HEK293 (cell line): Measurements from ENCODE around the gene LRRC75A.
"Not testable (repeated sequence)": the region's sequence is repeated elsewhere in the genome, so short reads cannot be mapped to it uniquely, and the experiment has no call there.

Source experiments
- CTCF ChIA-PET: fragments of 350-600 bp; formaldehyde crosslinking; extraction: SDS; loops from one replicate; lab custom pipeline; 2021; ENCODE audit warnings: antibody characterized with exemption; lab: Yijun Ruan, JAX
- POLR2A ChIA-PET: fragments of 300-600 bp; formaldehyde crosslinking; extraction: SDS; loops from one replicate; lab custom pipeline; 2020; ENCODE audit warnings: antibody characterized with exemption, inconsistent platforms; lab: Yijun Ruan, JAX
- H3K27ac ChIP-seq: fragments of 200-500 bp; sonication (Bioruptor generic); 2 replicates; pipeline ENCODE4 v1.5.1; 2014; ENCODE audit warnings: low read depth, low read length, control low read depth, inconsistent platforms; ENCODE audit errors: extremely low read depth
- H3K36me3 ChIP-seq, 2 experiments: fragments of 200-500 bp in 1 of 2; sonication (Bioruptor generic) in 1 of 2; 1 replicate in 1 of 2; 2 replicates in 1 of 2; pipeline ENCODE4 v1.5.1; 2014 to 2017; ENCODE audit warnings: inconsistent platforms in 2 of 2, low read length in 2 of 2; ENCODE audit not compliant: control insufficient read depth in 2 of 2, insufficient read depth in 1 of 2
- H3K4me1 ChIP-seq: fragments of 200-500 bp; sonication (Bioruptor generic); 2 replicates; pipeline ENCODE4 v1.5.1; 2014; ENCODE audit warnings: mild to moderate bottlenecking, low read length, inconsistent platforms; ENCODE audit not compliant: control insufficient read depth, insufficient read depth
- H3K4me3 ChIP-seq: 2 replicates; pipeline ENCODE4 v1.5.1; 2011; ENCODE audit warnings: low read depth, mild to moderate bottlenecking, control low read depth, low read length, moderate library complexity
- H3K9me3 ChIP-seq: fragments of 200-500 bp; sonication (Bioruptor generic); 2 replicates; pipeline ENCODE4 v1.5.1; 2014; ENCODE audit warnings: low read depth, low read length, inconsistent platforms; ENCODE audit not compliant: control insufficient read depth, insufficient read depth
- SALL2 ChIP-seq: fragments of 450-650 bp; formaldehyde crosslinking; IDR thresholded peaks from 2 replicates; pipeline ENCODE4 v1.5.0; 2017; ENCODE audit warnings: missing biosample characterization, mild to moderate bottlenecking, missing genetic modification characterization, borderline replicate concordance
- YY2 ChIP-seq: fragments of 450-650 bp; formaldehyde crosslinking; IDR thresholded peaks from 2 replicates; pipeline ENCODE4 v1.5.1; 2016; ENCODE audit warnings: missing biosample characterization, missing genetic modification characterization
- ZBTB21 ChIP-seq: fragments of 450-650 bp; formaldehyde crosslinking; IDR thresholded peaks from 2 replicates; pipeline ENCODE4 v1.5.1; 2017; ENCODE audit warnings: missing biosample characterization, missing genetic modification characterization
- ZNF121 ChIP-seq: fragments of 450-650 bp; formaldehyde crosslinking; IDR thresholded peaks from 2 replicates; pipeline ENCODE4 v1.5.1; 2016; ENCODE audit warnings: missing biosample characterization, missing genetic modification characterization
- ZNF157 ChIP-seq: fragments of 450-650 bp; formaldehyde crosslinking; IDR thresholded peaks from 2 replicates; pipeline ENCODE4 v1.5.1; 2016; ENCODE audit warnings: missing biosample characterization, missing genetic modification characterization
- ZNF2 ChIP-seq: fragments of 450-650 bp; formaldehyde crosslinking; IDR thresholded peaks from 2 replicates; pipeline ENCODE4 v1.5.1; 2016; ENCODE audit warnings: missing biosample characterization, missing genetic modification characterization
- ZNF223 ChIP-seq: fragments of 450-650 bp; formaldehyde crosslinking; IDR thresholded peaks from 2 replicates; pipeline ENCODE4 v1.5.1; 2016; ENCODE audit warnings: missing biosample characterization, missing genetic modification characterization
- ZNF239 ChIP-seq: fragments of 450-650 bp; formaldehyde crosslinking; IDR thresholded peaks from 2 replicates; pipeline ENCODE4 v1.5.1; 2016; ENCODE audit warnings: missing biosample characterization, missing genetic modification characterization
- ZNF311 ChIP-seq: fragments of 450-650 bp; formaldehyde crosslinking; IDR thresholded peaks from 2 replicates; pipeline ENCODE4 v1.5.1; 2017; ENCODE audit warnings: missing biosample characterization, missing genetic modification characterization, borderline replicate concordance
- ZNF404 ChIP-seq: fragments of 450-650 bp; formaldehyde crosslinking; IDR thresholded peaks from 2 replicates; pipeline ENCODE4 v1.5.1; 2017; ENCODE audit warnings: missing biosample characterization, missing genetic modification characterization
- ZNF548 ChIP-seq: fragments of 450-650 bp; formaldehyde crosslinking; IDR thresholded peaks from 2 replicates; pipeline ENCODE4 v1.5.1; 2016; ENCODE audit warnings: missing biosample characterization, missing genetic modification characterization
- ZNF596 ChIP-seq: fragments of 450-650 bp; IDR thresholded peaks from 2 replicates; pipeline ENCODE4 v1.5.0; 2018; ENCODE audit warnings: missing biosample characterization, mild to moderate bottlenecking, missing genetic modification characterization, moderate library complexity
- ZNF600 ChIP-seq: fragments of 450-650 bp; formaldehyde crosslinking; IDR thresholded peaks from 2 replicates; pipeline ENCODE4 v1.5.1; 2016; ENCODE audit warnings: missing biosample characterization, missing genetic modification characterization
- ZNF785 ChIP-seq: fragments of 450-650 bp; formaldehyde crosslinking; IDR thresholded peaks from 2 replicates; pipeline ENCODE4 v1.5.1; 2016; ENCODE audit warnings: missing biosample characterization, missing genetic modification characterization
- TF ChIP-seq, protein P1 (sequence below): fragments of 450-650 bp; formaldehyde crosslinking; IDR thresholded peaks from 2 replicates; pipeline ENCODE4 v1.5.1; 2016; ENCODE audit warnings: missing biosample characterization, missing genetic modification characterization
- TF ChIP-seq, protein P2 (sequence below): fragments of 450-650 bp; formaldehyde crosslinking; IDR thresholded peaks from 2 replicates; pipeline ENCODE4 v1.5.1; 2016; ENCODE audit warnings: missing biosample characterization, missing genetic modification characterization

The LRRC75A gene

DNA sequence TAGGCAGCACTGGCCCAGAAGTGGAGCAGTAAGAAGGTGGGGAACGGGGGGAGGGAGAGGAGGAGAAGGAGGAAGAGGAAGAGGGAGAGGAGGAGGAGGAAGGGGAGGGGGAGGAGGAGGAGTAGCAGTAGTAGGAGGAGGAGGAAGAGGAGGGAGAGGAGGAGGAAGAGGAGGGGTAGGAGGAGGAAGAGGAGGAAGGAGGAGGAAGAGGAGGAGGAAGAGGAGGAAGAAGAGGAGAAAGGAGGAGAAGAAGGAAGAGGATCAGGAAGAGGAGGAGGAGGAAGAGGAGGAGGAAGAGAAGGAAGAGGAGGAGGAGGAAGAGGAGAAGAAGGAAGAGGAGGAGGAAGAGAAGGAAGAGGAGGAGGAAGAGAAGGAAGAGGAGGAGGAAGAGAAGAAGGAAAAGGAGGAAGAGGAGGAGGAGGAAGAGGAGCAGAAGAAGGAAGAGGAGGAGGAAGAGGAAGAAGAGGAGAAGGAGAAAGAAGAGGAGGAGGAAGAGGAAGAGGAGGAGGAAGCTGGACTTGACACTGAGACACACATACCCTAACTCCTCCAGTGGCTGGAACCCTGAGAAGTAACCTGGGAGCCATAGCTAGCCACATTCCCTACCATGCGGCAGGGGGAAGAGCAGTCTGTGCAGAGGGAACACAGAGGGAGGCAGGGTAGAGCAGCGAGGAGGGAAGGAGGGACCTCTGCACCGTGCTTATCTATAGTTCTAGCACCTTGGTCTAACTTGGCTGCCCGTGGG lies 35.8 kb downstream of the LRRC75A start (continued):
- TF ChIP-seq, protein P1, sequence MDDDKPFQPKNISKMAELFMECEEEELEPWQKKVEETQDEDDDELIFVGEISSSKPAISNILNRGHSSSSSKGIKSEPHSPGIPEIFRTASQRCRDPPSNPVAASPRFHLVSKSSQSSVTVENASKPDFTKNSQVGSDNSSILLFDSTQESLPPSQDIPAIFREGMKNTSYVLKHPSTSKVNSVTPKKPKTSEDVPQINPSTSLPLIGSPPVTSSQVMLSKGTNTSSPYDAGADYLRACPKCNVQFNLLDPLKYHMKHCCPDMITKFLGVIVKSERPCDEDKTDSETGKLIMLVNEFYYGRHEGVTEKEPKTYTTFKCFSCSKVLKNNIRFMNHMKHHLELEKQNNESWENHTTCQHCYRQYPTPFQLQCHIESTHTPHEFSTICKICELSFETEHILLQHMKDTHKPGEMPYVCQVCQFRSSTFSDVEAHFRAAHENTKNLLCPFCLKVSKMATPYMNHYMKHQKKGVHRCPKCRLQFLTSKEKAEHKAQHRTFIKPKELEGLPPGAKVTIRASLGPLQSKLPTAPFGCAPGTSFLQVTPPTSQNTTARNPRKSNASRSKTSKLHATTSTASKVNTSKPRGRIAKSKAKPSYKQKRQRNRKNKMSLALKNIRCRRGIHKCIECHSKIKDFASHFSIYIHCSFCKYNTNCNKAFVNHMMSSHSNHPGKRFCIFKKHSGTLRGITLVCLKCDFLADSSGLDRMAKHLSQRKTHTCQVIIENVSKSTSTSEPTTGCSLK (tag by site-specific recombination) = 0 out of 2 replicates have a peak, but pooled peaks have one; percentile 57
- TF ChIP-seq ZNF596 (tag by site-specific recombination) = no peak
- TF ChIP-seq, protein P2, sequence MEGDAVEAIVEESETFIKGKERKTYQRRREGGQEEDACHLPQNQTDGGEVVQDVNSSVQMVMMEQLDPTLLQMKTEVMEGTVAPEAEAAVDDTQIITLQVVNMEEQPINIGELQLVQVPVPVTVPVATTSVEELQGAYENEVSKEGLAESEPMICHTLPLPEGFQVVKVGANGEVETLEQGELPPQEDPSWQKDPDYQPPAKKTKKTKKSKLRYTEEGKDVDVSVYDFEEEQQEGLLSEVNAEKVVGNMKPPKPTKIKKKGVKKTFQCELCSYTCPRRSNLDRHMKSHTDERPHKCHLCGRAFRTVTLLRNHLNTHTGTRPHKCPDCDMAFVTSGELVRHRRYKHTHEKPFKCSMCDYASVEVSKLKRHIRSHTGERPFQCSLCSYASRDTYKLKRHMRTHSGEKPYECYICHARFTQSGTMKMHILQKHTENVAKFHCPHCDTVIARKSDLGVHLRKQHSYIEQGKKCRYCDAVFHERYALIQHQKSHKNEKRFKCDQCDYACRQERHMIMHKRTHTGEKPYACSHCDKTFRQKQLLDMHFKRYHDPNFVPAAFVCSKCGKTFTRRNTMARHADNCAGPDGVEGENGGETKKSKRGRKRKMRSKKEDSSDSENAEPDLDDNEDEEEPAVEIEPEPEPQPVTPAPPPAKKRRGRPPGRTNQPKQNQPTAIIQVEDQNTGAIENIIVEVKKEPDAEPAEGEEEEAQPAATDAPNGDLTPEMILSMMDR (tag by site-specific recombination) = no peak
- no peak for TF ChIP-seq ZNF2 (tag by site-specific recombination)
- TF ChIP-seq ZNF239 (tag by site-specific recombination) = peak; percentile 23; the same call in 1 of the 2 replicates
- no peak for TF ChIP-seq YY2
- no peak for TF ChIP-seq ZBTB21

DNA sequence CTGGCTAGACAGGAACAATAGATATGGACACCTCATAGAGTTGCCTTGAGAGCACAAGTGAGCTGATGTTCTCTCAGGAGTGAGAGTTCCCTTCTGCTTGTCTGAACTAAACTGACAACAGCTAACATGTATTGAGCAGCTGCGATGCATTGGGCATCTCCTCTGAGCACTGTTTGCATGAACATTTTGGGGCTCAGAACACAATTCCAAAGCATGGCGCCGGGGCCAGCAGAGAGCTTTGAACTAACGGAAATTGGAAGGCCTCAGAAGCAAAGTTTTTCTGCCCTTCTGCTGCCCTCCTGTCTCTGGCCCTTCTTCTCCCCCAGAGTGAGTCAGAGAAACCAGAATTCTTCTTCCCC lies 38.5 kb downstream of the LRRC75A start:
- no peaks in the 10 kb centered on the region for H3K9me3 ChIP-seq
- no peak overlapping the region for H3K27ac ChIP-seq
- TF ChIP-seq ZNF404 (tag by site-specific recombination) (no peak), ZNF785 (tag by site-specific recombination) (no peak), ZNF157 (0 out of 2 replicates have a peak, but pooled peaks have one; percentile 1), ZNF548 (tag by site-specific recombination) (0 out of 2 replicates have a peak, but pooled peaks have one; percentile 1), ZNF311 (tag by site-specific recombination) (no peak)
- TF ChIP-seq, all 188 proteins: peak for 2
- Histone ChIP-seq H3K36me3 (peaks cover 0 to 11% of the 10 kb centered on the region in 2 experiments; a peak in 2 of 3 replicates), H3K4me3 (no peak overlapping the region), H3K4me1 (no peaks in the 10 kb centered on the region)
- ChIA-PET CTCF (interaction anchor here (0.6 to 6.6 kb wide), 37 partner anchors 9 to 1583 kb away, joined by 3 to 261 read pairs (median 9); partner anchors contain the start of gene TRPV2), POLR2A (interaction anchor here (1.1 to 1.9 kb wide), 2 partner anchors 15 to 68 kb away, joined by 4 to 9 read pairs; no protein-coding TSS in a partner anchor)

DNA sequence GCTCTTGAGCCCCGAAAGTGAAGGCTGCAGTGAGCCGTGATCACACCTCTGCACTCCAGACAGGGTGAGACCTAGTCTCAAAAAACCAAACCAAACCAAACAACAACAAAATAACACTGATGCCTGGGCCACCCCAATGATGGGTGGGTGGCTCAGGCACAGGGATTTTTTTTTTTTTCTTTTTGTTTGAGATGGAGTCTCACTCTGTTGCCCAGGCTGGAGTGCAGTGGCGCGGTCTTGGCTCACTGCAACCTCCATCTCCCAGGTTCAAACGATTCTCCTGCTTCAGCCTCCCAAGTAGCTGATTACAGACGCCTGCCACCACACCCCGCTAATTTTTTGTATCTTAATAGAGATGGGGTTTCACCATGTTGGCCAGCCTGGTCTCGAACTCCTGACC lies 39.7 kb downstream of the LRRC75A start:
- H3K36me3 ChIP-seq = peaks cover 3 to 23% of the 10 kb centered on the region in 2 experiments; a peak in 2 of 3 replicates
- H3K27ac ChIP-seq, H3K9me3 ChIP-seq, H3K4me1 ChIP-seq, H3K4me3 ChIP-seq: not testable (repeated sequence)
- ChIA-PET CTCF (interaction anchor here (0.6 to 6.6 kb wide), 27 partner anchors 8 to 428 kb away, joined by 3 to 261 read pairs (median 9); partner anchors contain the start of gene TRPV2), POLR2A (interaction anchor here (0.6 to 3.4 kb wide), 4 partner anchors 13 to 98 kb away, joined by 3 to 17 read pairs (median 6); partner anchors contain the start of gene UBB)
- TF ChIP-seq ZNF121 = peak; percentile 58; the same call in 1 of the 2 replicates
- TF ChIP-seq ZNF223 (tag by site-specific recombination) = peak; percentile 72; the same call in 1 of the 2 replicates

DNA sequence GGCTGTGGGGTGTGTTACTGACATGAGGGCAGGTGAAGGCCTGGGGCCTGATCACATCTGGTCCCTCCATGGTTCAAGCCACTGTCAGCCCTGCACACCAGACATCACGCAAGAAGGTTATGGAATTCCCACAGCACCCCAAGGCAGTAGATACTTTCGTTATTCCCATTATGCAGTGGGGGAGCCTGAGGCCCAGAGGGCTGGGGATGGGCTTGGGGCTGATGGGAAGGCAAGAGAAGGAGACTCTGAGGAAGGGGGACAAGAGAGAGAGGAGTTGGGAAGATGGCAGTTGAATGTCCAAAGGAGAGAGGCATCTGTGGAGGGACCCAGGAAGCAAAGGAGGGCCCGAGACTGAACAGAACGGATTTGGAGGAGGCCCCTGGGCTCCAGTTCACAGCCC lies 42.0 kb downstream of the LRRC75A start:
- no peaks in the 10 kb centered on the region for H3K4me1 ChIP-seq
- CTCF ChIA-PET = interaction anchor here (1.0 to 6.6 kb wide), 4 partner anchors 63 to 86 kb away, joined by 3 to 261 read pairs (median 8); no protein-coding TSS in a partner anchor
- H3K27ac ChIP-seq = no peak overlapping the region
- H3K9me3 ChIP-seq = no peaks in the 10 kb centered on the region
- POLR2A ChIA-PET = interaction anchor here (3.4 kb wide), 1 partner anchor 11 kb away, joined by 17 read pairs; no protein-coding TSS in a partner anchor
- TF ChIP-seq ZNF600 (peak; percentile 55; the same call in 1 of the 2 replicates), SALL2 (no peak)
- TF ChIP-seq, all 188 proteins: peak for 1
- peaks cover 12 to 41% of the 10 kb centered on the region in 2 experiments; a peak in 2 of 3 replicates for H3K36me3 ChIP-seq
- no peak overlapping the region for H3K4me3 ChIP-seq
